NCI-H2107 treated with DMSO at 0.1 percent for 48 hours (cell line): ENCODE results near the gene RBMS1.

Source experiments
- DNase-seq: peaks from one replicate; lab custom pipeline; 2025; ENCODE audit not compliant: unreplicated experiment; lab: John Stamatoyannopoulos, UW

Gene RBMS1

GRCh38 chr2:160310118-160310828 is 183.3 kb downstream of the RBMS1 start:
- no peak for DNase-seq

- DNase-seq, result no peak
Observed at GRCh38 chr2:160309585-160309984, 184.0 kb downstream of the RBMS1 start.

- no peak for DNase-seq
Observed at GRCh38 chr2:160308915-160309314, 184.7 kb downstream of the RBMS1 start.

GRCh38 chr2:160308476-160308875 is 185.1 kb downstream of the RBMS1 start:
- DNase-seq, result no peak

- DNase-seq, result no peak
Observed at GRCh38 chr2:160306985-160307384, 186.6 kb downstream of the RBMS1 start.

GRCh38 chr2:160305081-160305750 is 188.4 kb downstream of the RBMS1 start:
- no peak for DNase-seq

- DNase-seq, result no peak
Observed at GRCh38 chr2:160303527-160303926, 190.1 kb downstream of the RBMS1 start.

GRCh38 chr2:160303076-160303475 is 190.5 kb downstream of the RBMS1 start:
- no peak for DNase-seq

GRCh38 chr2:160301420-160301819 is 192.2 kb downstream of the RBMS1 start:
- DNase-seq, result no peak

- no peak for DNase-seq
Observed at GRCh38 chr2:160300203-160300602, 193.4 kb downstream of the RBMS1 start.

- no peak for DNase-seq
Observed at GRCh38 chr2:160299540-160299939, 194.1 kb downstream of the RBMS1 start.

- DNase-seq, result no peak
Observed at GRCh38 chr2:160298960-160299359, 194.6 kb downstream of the RBMS1 start.

- DNase-seq, result no peak
Observed at GRCh38 chr2:160295519-160296207, 197.9 kb downstream of the RBMS1 start.

- no peak for DNase-seq
Observed at GRCh38 chr2:160294889-160295288, 198.7 kb downstream of the RBMS1 start.

GRCh38 chr2:160294339-160294803 is 199.2 kb downstream of the RBMS1 start:
- DNase-seq, result no peak

GRCh38 chr2:160293391-160294091 is 200.1 kb downstream of the RBMS1 start:
- no peak for DNase-seq

GRCh38 chr2:160292225-160292624 is 201.4 kb downstream of the RBMS1 start:
- DNase-seq, result no peak

- DNase-seq, result no peak
Observed at GRCh38 chr2:160291382-160291781, 202.2 kb downstream of the RBMS1 start.

GRCh38 chr2:160290598-160290997 is 203.0 kb downstream of the RBMS1 start:
- DNase-seq, result no peak

GRCh38 chr2:160289831-160290230 is 203.8 kb downstream of the RBMS1 start:
- no peak for DNase-seq

- DNase-seq, result no peak
Observed at GRCh38 chr2:160289126-160289525, 204.5 kb downstream of the RBMS1 start.
